Measurements from ENCODE around the gene ELP1.
"Not testable (repeated sequence)": the region's sequence is repeated elsewhere in the genome, so short reads cannot be mapped to it uniquely, and the experiment has no call there.

The ELP1 gene

GRCh38 chr9:108852079-108852478, 81.8 kb downstream of the ELP1 start:
- DNase-seq = no peak

- DNase-seq = no peak
Measured at GRCh38 chr9:108851138-108851537, 82.8 kb downstream of the ELP1 start.

- DNase-seq = peak; percentile 6
Measured at GRCh38 chr9:108850293-108850897, 83.5 kb downstream of the ELP1 start.

GRCh38 chr9:108848296-108848695, 85.6 kb downstream of the ELP1 start:
- not testable (repeated sequence) for DNase-seq

- no peak for DNase-seq
Measured at GRCh38 chr9:108845947-108846346, 88.0 kb downstream of the ELP1 start.

- no peak for DNase-seq
Measured at GRCh38 chr9:108845507-108845906, 88.4 kb downstream of the ELP1 start.

GRCh38 chr9:108844856-108845255, 89.1 kb downstream of the ELP1 start:
- DNase-seq = no peak

- no peak for DNase-seq
Measured at GRCh38 chr9:108844391-108844790, 89.5 kb downstream of the ELP1 start.

- DNase-seq = no peak
Measured at GRCh38 chr9:108842610-108843295, 91.2 kb downstream of the ELP1 start.

GRCh38 chr9:108839561-108839960, 94.4 kb downstream of the ELP1 start:
- DNase-seq = not testable (repeated sequence)

GRCh38 chr9:108838017-108838416, 95.9 kb downstream of the ELP1 start:
- DNase-seq = no peak

- DNase-seq = no peak
Measured at GRCh38 chr9:108837530-108837929, 96.4 kb downstream of the ELP1 start.

- no peak for DNase-seq
Measured at GRCh38 chr9:108836781-108837180, 97.1 kb downstream of the ELP1 start.

GRCh38 chr9:108836319-108836718, 97.6 kb downstream of the ELP1 start:
- DNase-seq = no peak

GRCh38 chr9:108835831-108836230, 98.1 kb downstream of the ELP1 start:
- DNase-seq = no peak

- no peak for DNase-seq
Measured at GRCh38 chr9:108834959-108835665, 98.8 kb downstream of the ELP1 start.

GRCh38 chr9:108832179-108832500, 101.8 kb downstream of the ELP1 start:
- DNase-seq = no peak

- no peak for DNase-seq
Measured at GRCh38 chr9:108831496-108832178, 102.3 kb downstream of the ELP1 start.

GRCh38 chr9:108830272-108830671, 103.7 kb downstream of the ELP1 start:
- DNase-seq = no peak

GRCh38 chr9:108823829-108824228, 110.1 kb downstream of the ELP1 start:
- DNase-seq = no peak

All from kidney glomerular epithelial cell (primary cell).